H9 (cell line): Measurements from ENCODE around the gene PDE4B. TPM values are rescaled to one million over a fixed set of nuclear protein-coding genes. Genes with fewer than 3 reads are reported as not detected.

Experiments used
- DNase-seq: peaks from one replicate; pipeline ENCODE4 v3.0.0-alpha.2; 2017
- H2AFZ ChIP-seq: one replicate; pipeline ENCODE4 v1.6.1; 2013; ENCODE audit warnings: mild to moderate bottlenecking, low read length, control low read depth, moderate library complexity
- H2AK5ac ChIP-seq: 2 replicates; pipeline ENCODE4 v1.6.1; 2013; ENCODE audit warnings: low read length, control low read depth, mixed read lengths; ENCODE audit not compliant: insufficient read length
- H2BK120ac ChIP-seq: one replicate; pipeline ENCODE4 v1.6.1; 2013; ENCODE audit warnings: low read depth, mild to moderate bottlenecking, low read length, control low read depth, inconsistent platforms; ENCODE audit not compliant: poor library complexity, severe bottlenecking
- H2BK12ac ChIP-seq: 2 replicates; pipeline ENCODE4 v1.6.1; 2013; ENCODE audit warnings: low read length, control low read depth, mixed read lengths, low read depth; ENCODE audit not compliant: insufficient read length
- H2BK15ac ChIP-seq: 2 replicates; pipeline ENCODE4 v1.6.1; 2013; ENCODE audit warnings: low read depth, low read length, control low read depth
- H2BK20ac ChIP-seq: one replicate; pipeline ENCODE4 v1.6.1; 2013; ENCODE audit warnings: low read depth, mild to moderate bottlenecking, low read length, control low read depth, inconsistent platforms; ENCODE audit not compliant: poor library complexity, severe bottlenecking
- H2BK5ac ChIP-seq: 2 replicates; pipeline ENCODE4 v1.6.1; 2013; ENCODE audit warnings: low read length, control low read depth, mixed read lengths; ENCODE audit not compliant: insufficient read length
- H3K14ac ChIP-seq: 2 replicates; pipeline ENCODE4 v1.6.1; 2013; ENCODE audit warnings: low read length, control low read depth; ENCODE audit not compliant: insufficient read depth
- H3K18ac ChIP-seq: 2 replicates; pipeline ENCODE4 v1.6.1; 2013; ENCODE audit warnings: low read depth, mild to moderate bottlenecking, mixed read lengths, low read length, control low read depth; ENCODE audit not compliant: insufficient read length
- H3K23ac ChIP-seq: 2 replicates; pipeline ENCODE4 v1.6.1; 2013; ENCODE audit warnings: low read length, control low read depth, mixed read lengths, low read depth; ENCODE audit not compliant: insufficient read length
- H3K23me2 ChIP-seq: 2 replicates; pipeline ENCODE4 v1.6.1; 2013; ENCODE audit warnings: low read depth, mild to moderate bottlenecking, mixed read lengths, low read length, control low read depth; ENCODE audit not compliant: insufficient read length, poor library complexity, severe bottlenecking
- H3K27ac ChIP-seq: 2 replicates; pipeline ENCODE4 v1.5.1; 2013; ENCODE audit warnings: low read length, control low read depth, mixed read lengths, low read depth; ENCODE audit not compliant: insufficient read length
- H3K27me3 ChIP-seq: 2 replicates; pipeline ENCODE4 v1.6.1; 2013; ENCODE audit warnings: low read length, control low read depth, inconsistent platforms; ENCODE audit not compliant: insufficient read depth
- H3K4ac ChIP-seq: 2 replicates; pipeline ENCODE4 v1.6.1; 2013; ENCODE audit warnings: low read depth, mild to moderate bottlenecking, control low read depth, inconsistent platforms, low read length, moderate library complexity
- H3K4me1 ChIP-seq: 2 replicates; pipeline ENCODE4 v1.6.1; 2013; ENCODE audit warnings: low read length, control low read depth, inconsistent platforms; ENCODE audit not compliant: insufficient read depth
- H3K4me2 ChIP-seq: 2 replicates; pipeline ENCODE4 v1.6.1; 2013; ENCODE audit warnings: low read length, control low read depth, mixed read lengths; ENCODE audit not compliant: insufficient read length, insufficient read depth
- H3K56ac ChIP-seq: 2 replicates; pipeline ENCODE4 v1.6.1; 2013; ENCODE audit warnings: low read depth, mild to moderate bottlenecking, mixed read lengths, low read length, control low read depth; ENCODE audit not compliant: insufficient read length
- H3K79me1 ChIP-seq: 2 replicates; pipeline ENCODE4 v1.6.1; 2013; ENCODE audit warnings: low read depth, mild to moderate bottlenecking, moderate library complexity, low read length, control low read depth, inconsistent platforms; ENCODE audit not compliant: insufficient read depth, poor library complexity, severe bottlenecking
- H3K79me2 ChIP-seq: 2 replicates; pipeline ENCODE4 v1.6.1; 2013; ENCODE audit warnings: low read length, control low read depth, inconsistent platforms; ENCODE audit not compliant: insufficient read depth
- H3K9ac ChIP-seq: 2 replicates; pipeline ENCODE4 v1.6.1; 2013; ENCODE audit warnings: low read length, control low read depth, mixed read lengths; ENCODE audit not compliant: insufficient read length; ENCODE audit errors: extremely low read depth
- H3K9me3 ChIP-seq: one replicate; pipeline ENCODE4 v1.6.1; 2013; ENCODE audit warnings: low read depth, low read length, inconsistent platforms; ENCODE audit not compliant: control insufficient read depth
- H3T11ph ChIP-seq: one replicate; pipeline ENCODE4 v1.6.1; 2013; ENCODE audit warnings: mild to moderate bottlenecking, low read length, control low read depth, inconsistent platforms
- H4K20me1 ChIP-seq: one replicate; pipeline ENCODE4 v1.6.1; 2013; ENCODE audit not compliant: control insufficient read depth, insufficient read length, insufficient read depth
- H4K5ac ChIP-seq: 2 replicates; pipeline ENCODE4 v1.6.1; 2013; ENCODE audit warnings: low read depth, mild to moderate bottlenecking, mixed read lengths, low read length, control low read depth; ENCODE audit not compliant: insufficient read length
- H4K8ac ChIP-seq: replicated peaks from 2 replicates; pipeline ENCODE4 v1.6.1; 2013; ENCODE audit warnings: low read length, control low read depth, mixed read lengths, low read depth; ENCODE audit not compliant: insufficient read length
- H4K91ac ChIP-seq: 2 replicates; pipeline ENCODE4 v1.6.1; 2013; ENCODE audit warnings: low read depth, mild to moderate bottlenecking, moderate library complexity, mixed read lengths, low read length, control low read depth; ENCODE audit not compliant: insufficient read length
- H3K27ac Mint-ChIP-seq, 3 experiments: 2 replicates in 2 of 3; 3 replicates in 1 of 3; pipeline ENCODE4 v1.8.0; 2020 to 2021; ENCODE audit warnings: mixed read lengths in 3 of 3, mild to moderate bottlenecking in 1 of 3, moderate library complexity in 1 of 3
- H3K27me3 Mint-ChIP-seq: 2 replicates; pipeline ENCODE4 v1.8.0; 2021; ENCODE audit warnings: low read depth, mild to moderate bottlenecking, moderate library complexity, mixed read lengths
- H3K36me3 Mint-ChIP-seq, 3 experiments: 2 replicates in 2 of 3; 3 replicates in 1 of 3; pipeline ENCODE4 v1.8.0; 2020 to 2021; ENCODE audit warnings: low read depth in 3 of 3, mixed read lengths in 3 of 3; ENCODE audit not compliant: insufficient read depth in 1 of 3
- H3K4me1 Mint-ChIP-seq, 2 experiments: 2 replicates each; pipeline ENCODE4 v1.8.0; 2020; ENCODE audit warnings: mixed read lengths in 2 of 2
- H3K4me3 Mint-ChIP-seq, 2 experiments: 2 replicates in 1 of 2; 3 replicates in 1 of 2; pipeline ENCODE4 v1.8.0; 2020 to 2021; ENCODE audit warnings: mild to moderate bottlenecking in 2 of 2, mixed read lengths in 2 of 2, moderate library complexity in 1 of 2
- H3K9me3 Mint-ChIP-seq, 2 experiments: 2 replicates in 1 of 2; 3 replicates in 1 of 2; pipeline ENCODE4 v1.8.0; 2020; ENCODE audit warnings: mild to moderate bottlenecking in 2 of 2, mixed read lengths in 2 of 2, moderate library complexity in 1 of 2
- CTCF ChIP-seq: fragments of 200-600 bp; sonication (generic); conservative IDR thresholded peaks from 3 replicates; pipeline ENCODE4 v1.8.0; 2021; ENCODE audit warnings: antibody characterized with exemption, mild to moderate bottlenecking
- WGBS: extraction: QIAGEN DNeasy Blood & Tissue Kit; methylation state at CpG from one replicate; pipeline ENCODE4 v1.1.7; 2013; ENCODE audit warnings: missing lambda C conversion rate, low lambda C conversion rate, mixed read lengths; ENCODE audit not compliant: insufficient read length; ENCODE audit errors: extremely low coverage; 5-methylcytosine and 5-hydroxymethylcytosine counted together
- total RNA-seq: library from RNA; stranded (reverse); gene quantifications from 2 replicates; pipeline ENCODE4 v1.2.1, GENCODE V29; 2021

PDE4B gene
- total RNA-seq, 1 experiment from 2014 or later: 19.8 TPM

- Histone ChIP-seq H2AFZ (no peak overlapping the region), H3K27ac (no peak overlapping the region), H3K56ac (no peak overlapping the region), H3K9ac (no peak overlapping the region), H3K14ac (no peak overlapping the region), H2BK5ac (no peak overlapping the region), H3K18ac (no peak overlapping the region), H3T11ph (no peak overlapping the region), H3K4me2 (no peak overlapping the region), H2BK120ac (no peak overlapping the region), H4K8ac (no peak overlapping the region), H3K23me2 (no peaks in the 10 kb centered on the region), H3K79me1 (no peaks in the 10 kb centered on the region), H4K20me1 (no peaks in the 10 kb centered on the region), H2AK5ac (no peak overlapping the region), H2BK12ac (no peak overlapping the region), H3K9me3 (no peaks in the 10 kb centered on the region), H2BK15ac (no peak overlapping the region), H4K5ac (no peak overlapping the region), H3K4ac (no peak overlapping the region), H3K23ac (no peak overlapping the region), H3K79me2 (no peaks in the 10 kb centered on the region), H2BK20ac (no peak overlapping the region), H3K27me3 (no peaks in the 10 kb centered on the region), H4K91ac (no peak overlapping the region), H3K4me1 (no peaks in the 10 kb centered on the region; the same call in 1 of the 2 replicates)
- DNase-seq: no peak
- H3K9me3 Mint-ChIP-seq: no peaks in the 10 kb centered on the region
- peaks cover 9 to 14% of the 10 kb centered on the region in 2 experiments; a peak in 3 of 4 replicates for H3K4me1 Mint-ChIP-seq
- H3K27me3 Mint-ChIP-seq: no peaks in the 10 kb centered on the region
- H3K36me3 Mint-ChIP-seq: no peaks in the 10 kb centered on the region
- TF ChIP-seq CTCF: no peak
- no peak overlapping the region for H3K4me3 Mint-ChIP-seq
- WGBS: no CpG with 5 or more reads among the region's 2 CpGs
- no peak overlapping the region for H3K27ac Mint-ChIP-seq
Observed at GRCh38 chr1:66250478-66250877, 457.8 kb downstream of the PDE4B start.
